Measurements from ENCODE around the gene HECW1. TPM values are rescaled to one million over a fixed set of nuclear protein-coding genes. Genes with fewer than 3 reads are reported as not detected.
A peak's percentile ranks its signal among the peaks of the same experiment; 100 is the strongest.

Gene HECW1
- total RNA-seq, 1 experiment from 2014 or later: 0.77 TPM

GRCh38 chr7:43609097-43609496 is 496.6 kb downstream of the HECW1 start:
- POLR2A ChIA-PET: no interaction called here
- in situ Hi-C loops (cut with HindIII; ENCODE audit: low pct_unique_long_range_greater_than_20kb, low sequenced_read_pairs) (no loop called here), intact Hi-C loops (cut with micrococcal nuclease; ENCODE audit: unreplicated experiment) (no loop called here)
- Histone ChIP-seq H3K27me3 (ENCODE audit: control insufficient read depth, insufficient read depth, low read length) (no peaks in the 10 kb centered on the region), H3K27ac (ENCODE audit: low read length) (no peak overlapping the region), H3K4me1 (ENCODE audit: control insufficient read depth, insufficient read depth, low read length) (no peaks in the 10 kb centered on the region), H3K4me3 (ENCODE audit: low read depth in 2 of 2, low read length in 2 of 2) (no peak overlapping the region), H3K36me3 (ENCODE audit: control insufficient read depth, insufficient read depth, low read length) (no peaks in the 10 kb centered on the region; the same call in 1 of the 2 replicates), H3K9me3 (ENCODE audit: control insufficient read depth, insufficient read depth, low read depth, low read length) (no peaks in the 10 kb centered on the region; the same call in 1 of the 2 replicates)
- BruUV-seq (replicated peaks): no TSS peak
- ATAC-seq: peak; percentile 26; the same call in 1 of the 2 replicates
- CTCF ChIA-PET: no interaction called here
- TF ChIP-seq SIN3A (IDR thresholded peaks at IDR 0.05; ENCODE audit: borderline replicate concordance, insufficient read depth, low read depth, low read length) (no peak), CTCF (IDR thresholded peaks at IDR 0.05) (no peak), TCF7L2 (IDR thresholded peaks at IDR 0.05; ENCODE audit: low read depth, low read length) (no peak), POLR2AphosphoS5 (IDR thresholded peaks at IDR 0.05; ENCODE audit: low read depth, low read length) (no peak), REST (IDR thresholded peaks at IDR 0.05; ENCODE audit: insufficient read depth in 1 of 2, low read depth in 2 of 2, low read length in 1 of 2) (no peak)
- no peak for DNase-seq (ENCODE audit: low read depth, low spot score)

GRCh38 chr7:43612128-43612527 is 499.7 kb downstream of the HECW1 start:
- CTCF ChIA-PET: interaction anchor here (0.6 kb wide), 1 partner anchor 106 kb away, joined by 3 read pairs; no protein-coding TSS in a partner anchor

More at GRCh38 chr7:43612128-43612527, 499.7 kb downstream of the HECW1 start:
- Histone ChIP-seq H3K9me3 (ENCODE audit: control insufficient read depth, insufficient read depth, low read depth, low read length) (no peaks in the 10 kb centered on the region), H3K36me3 (ENCODE audit: control insufficient read depth, insufficient read depth, low read length) (no peaks in the 10 kb centered on the region; the same call in 1 of the 2 replicates), H3K4me3 (ENCODE audit: low read depth in 2 of 2, low read length in 2 of 2) (no peak overlapping the region), H3K27me3 (ENCODE audit: control insufficient read depth, insufficient read depth, low read length) (no peaks in the 10 kb centered on the region), H3K4me1 (ENCODE audit: control insufficient read depth, insufficient read depth, low read length) (no peaks in the 10 kb centered on the region), H3K27ac (ENCODE audit: low read length) (no peak overlapping the region)
- intact Hi-C loops (cut with micrococcal nuclease; ENCODE audit: unreplicated experiment) (no loop called here), in situ Hi-C loops (cut with HindIII; ENCODE audit: low pct_unique_long_range_greater_than_20kb, low sequenced_read_pairs) (no loop called here)
- no peak for ATAC-seq
- POLR2A ChIA-PET: no interaction called here
- TF ChIP-seq SIN3A (IDR thresholded peaks at IDR 0.05; ENCODE audit: borderline replicate concordance, insufficient read depth, low read depth, low read length) (no peak), CTCF (IDR thresholded peaks at IDR 0.05) (no peak), POLR2AphosphoS5 (IDR thresholded peaks at IDR 0.05; ENCODE audit: low read depth, low read length) (no peak), TCF7L2 (IDR thresholded peaks at IDR 0.05; ENCODE audit: low read depth, low read length) (no peak), REST (IDR thresholded peaks at IDR 0.05; ENCODE audit: insufficient read depth in 1 of 2, low read depth in 2 of 2, low read length in 1 of 2) (no peak)
- no peak for DNase-seq (ENCODE audit: low read depth, low spot score)
- BruUV-seq (replicated peaks): no TSS peak
